Measurements from ENCODE around the gene ANKAR. TPM values are rescaled to one million over a fixed set of nuclear protein-coding genes. Genes with fewer than 3 reads are reported as not detected.

Gene ANKAR
- total RNA-seq, 1 experiment from 2014 or later: 2.0 TPM

DNA sequence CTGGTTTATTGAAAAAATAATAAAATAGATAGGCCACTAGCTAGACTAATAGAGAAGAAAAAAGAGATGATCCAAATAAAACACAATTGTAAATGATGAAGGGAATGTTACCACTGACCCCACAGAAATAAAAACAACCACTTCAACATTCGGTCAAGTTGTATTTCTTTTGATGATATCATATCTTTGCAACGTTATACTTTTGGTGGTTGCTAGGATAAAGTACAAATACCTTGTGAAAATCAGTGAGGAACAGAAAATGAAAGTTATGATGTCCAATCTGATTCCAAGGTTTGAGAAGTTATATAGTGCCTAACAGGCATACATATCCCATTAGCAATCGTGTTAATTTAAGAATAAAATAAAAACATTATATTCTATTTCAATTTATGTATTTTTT, 19.8 kb upstream of the ANKAR start:
- Mint-ChIP-seq H3K36me3 (ENCODE audit: insufficient read depth in 1 of 3, low read depth in 3 of 3) (peaks cover 5 to 20% (median 15%) of the 10 kb centered on the region in 3 experiments; a peak in 6 of 7 replicates), H3K27me3 (ENCODE audit: low read depth) (peaks cover 3% of the 10 kb centered on the region), H3K27ac (no peak overlapping the region), H3K9me3 (peaks cover 25 to 29% of the 10 kb centered on the region in 2 experiments), H3K4me1 (no peaks in the 10 kb centered on the region), H3K4me3 (no peak overlapping the region)
- Histone ChIP-seq H4K8ac (replicated peaks; ENCODE audit: insufficient read length, low read depth, low read length) (no peak overlapping the region), H3K23ac (ENCODE audit: insufficient read length, low read depth, low read length) (no peak overlapping the region), H3K9me3 (ENCODE audit: control insufficient read depth, low read depth, low read length) (no peaks in the 10 kb centered on the region), H3K56ac (ENCODE audit: insufficient read length, low read depth, low read length) (no peak overlapping the region), H4K91ac (ENCODE audit: insufficient read length, low read depth, low read length) (no peak overlapping the region), H3K4ac (ENCODE audit: low read depth, low read length) (no peak overlapping the region), H2BK12ac (ENCODE audit: insufficient read length, low read depth, low read length) (no peak overlapping the region), H2BK5ac (ENCODE audit: insufficient read length, low read length) (no peak overlapping the region), H3K14ac (ENCODE audit: insufficient read depth, low read length) (no peak overlapping the region), H3T11ph (ENCODE audit: low read length) (no peak overlapping the region), H3K27me3 (ENCODE audit: insufficient read depth, low read length) (no peaks in the 10 kb centered on the region), H3K27ac (ENCODE audit: insufficient read length, low read depth, low read length) (no peak overlapping the region), H3K9ac (ENCODE audit: extremely low read depth, insufficient read length, low read length) (no peak overlapping the region), H3K79me2 (ENCODE audit: insufficient read depth, low read length) (no peaks in the 10 kb centered on the region), H3K79me1 (ENCODE audit: insufficient read depth, low read depth, low read length, poor library complexity, severe bottlenecking) (no peaks in the 10 kb centered on the region), H3K4me1 (ENCODE audit: insufficient read depth, low read length) (no peaks in the 10 kb centered on the region), H3K18ac (ENCODE audit: insufficient read length, low read depth, low read length) (no peak overlapping the region), H3K4me2 (ENCODE audit: insufficient read depth, insufficient read length, low read length) (no peak overlapping the region), H2BK20ac (ENCODE audit: low read depth, low read length, poor library complexity, severe bottlenecking) (no peak overlapping the region), H3K23me2 (ENCODE audit: insufficient read length, low read depth, low read length, poor library complexity, severe bottlenecking) (no peaks in the 10 kb centered on the region), H4K20me1 (ENCODE audit: control insufficient read depth, insufficient read depth, insufficient read length) (no peaks in the 10 kb centered on the region), H2AK5ac (ENCODE audit: insufficient read length, low read length) (no peak overlapping the region), H2BK15ac (ENCODE audit: low read depth, low read length) (no peak overlapping the region), H2BK120ac (ENCODE audit: low read depth, low read length, poor library complexity, severe bottlenecking) (no peak overlapping the region), H4K5ac (ENCODE audit: insufficient read length, low read depth, low read length) (no peak overlapping the region), H2AFZ (ENCODE audit: low read length) (no peak overlapping the region)
- TF ChIP-seq, protein P1, sequence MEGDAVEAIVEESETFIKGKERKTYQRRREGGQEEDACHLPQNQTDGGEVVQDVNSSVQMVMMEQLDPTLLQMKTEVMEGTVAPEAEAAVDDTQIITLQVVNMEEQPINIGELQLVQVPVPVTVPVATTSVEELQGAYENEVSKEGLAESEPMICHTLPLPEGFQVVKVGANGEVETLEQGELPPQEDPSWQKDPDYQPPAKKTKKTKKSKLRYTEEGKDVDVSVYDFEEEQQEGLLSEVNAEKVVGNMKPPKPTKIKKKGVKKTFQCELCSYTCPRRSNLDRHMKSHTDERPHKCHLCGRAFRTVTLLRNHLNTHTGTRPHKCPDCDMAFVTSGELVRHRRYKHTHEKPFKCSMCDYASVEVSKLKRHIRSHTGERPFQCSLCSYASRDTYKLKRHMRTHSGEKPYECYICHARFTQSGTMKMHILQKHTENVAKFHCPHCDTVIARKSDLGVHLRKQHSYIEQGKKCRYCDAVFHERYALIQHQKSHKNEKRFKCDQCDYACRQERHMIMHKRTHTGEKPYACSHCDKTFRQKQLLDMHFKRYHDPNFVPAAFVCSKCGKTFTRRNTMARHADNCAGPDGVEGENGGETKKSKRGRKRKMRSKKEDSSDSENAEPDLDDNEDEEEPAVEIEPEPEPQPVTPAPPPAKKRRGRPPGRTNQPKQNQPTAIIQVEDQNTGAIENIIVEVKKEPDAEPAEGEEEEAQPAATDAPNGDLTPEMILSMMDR (conservative IDR thresholded peaks at IDR 0.05): no peak
- no peak for DNase-seq
- no CpG with 5 or more reads among the region's 3 CpGs for WGBS (ENCODE audit: extremely low coverage, insufficient read length, low lambda C conversion rate)
